Astrocyte (in vitro differentiated cells and primary cell): ENCODE data around the gene GPR52.

Source experiments
- CTCF ChIP-seq: IDR thresholded peaks from 2 replicates; pipeline ENCODE4 v1.5.1; 2011; ENCODE audit warnings: low read depth, mild to moderate bottlenecking, inconsistent platforms, low read length, moderate library complexity; ENCODE audit not compliant: insufficient read depth
- EZH2 ChIP-seq: IDR thresholded peaks from 2 replicates; pipeline ENCODE4 v1.6.1; 2012; ENCODE audit warnings: mild to moderate bottlenecking, low read length, inconsistent platforms; ENCODE audit not compliant: insufficient read depth

GRCh38 chr1:174428739-174429138 is 19.0 kb upstream of the GPR52 start:
- TF ChIP-seq CTCF (no peak), EZH2 (no peak)
